Colonic mucosa (tissue), 4 donors: Measurements from ENCODE around the gene HLA-DPB1. TPM values are rescaled to one million over a fixed set of nuclear protein-coding genes. Genes with fewer than 3 reads are reported as not detected.

Source experiments
- DNase-seq: peaks from one replicate; pipeline ENCODE4 v3.0.0-alpha.2; 2020
- H3K27ac ChIP-seq: fragments of 200-600 bp; one replicate; pipeline ENCODE4 v1.8.0; 2021
- H3K27me3 ChIP-seq: fragments of 200-600 bp; one replicate; pipeline ENCODE4 v1.8.0; 2021
- H3K36me3 ChIP-seq: fragments of 200-600 bp; one replicate; pipeline ENCODE4 v1.8.0; 2021
- H3K4me1 ChIP-seq: fragments of 200-600 bp; one replicate; pipeline ENCODE4 v1.8.0; 2021; ENCODE audit warnings: mild to moderate bottlenecking
- H3K4me3 ChIP-seq: fragments of 200-600 bp; one replicate; pipeline ENCODE4 v1.8.0; 2021
- H3K9ac ChIP-seq, 2 donors: one replicate each; pipeline ENCODE4 v1.7.0; 2013; ENCODE audit warnings: control low read depth in 2 of 2, low read depth in 2 of 2, low read length in 2 of 2
- H3K9me3 ChIP-seq: fragments of 200-600 bp; one replicate; pipeline ENCODE4 v1.8.0; 2021
- intact Hi-C: fragments of 100-400 bp; cut with DNase I; formaldehyde crosslinking; loops from one replicate; pipeline ENCODE4 v1.14.1; 2022
- total RNA-seq, 2 donors: library from RNA; stranded (reverse); fragmentation: NEBNext Ultra II Directional in 1 of 2; extraction: Animal tissue kit (Norgen Biotek cat#: 25700) in 1 of 2; gene quantifications; one replicate each; pipeline ENCODE4 v1.2.1, GENCODE V29; 2021
- TF ChIP-seq, protein P1 (sequence below): fragments of 200-600 bp; IDR thresholded peaks from one replicate; pipeline ENCODE4 v1.8.0; 2022; ENCODE audit warnings: antibody characterized with exemption, mild to moderate bottlenecking
- donor health status: healthy.
- donor health status: DM: no; HTN: no; CAD: no.
- donor health status: DM: no; HTN: no; CAD: no.

Gene HLA-DPB1
- total RNA-seq, 2 donors from 2014 or later, result 21.3 to 53.5 TPM

DNA sequence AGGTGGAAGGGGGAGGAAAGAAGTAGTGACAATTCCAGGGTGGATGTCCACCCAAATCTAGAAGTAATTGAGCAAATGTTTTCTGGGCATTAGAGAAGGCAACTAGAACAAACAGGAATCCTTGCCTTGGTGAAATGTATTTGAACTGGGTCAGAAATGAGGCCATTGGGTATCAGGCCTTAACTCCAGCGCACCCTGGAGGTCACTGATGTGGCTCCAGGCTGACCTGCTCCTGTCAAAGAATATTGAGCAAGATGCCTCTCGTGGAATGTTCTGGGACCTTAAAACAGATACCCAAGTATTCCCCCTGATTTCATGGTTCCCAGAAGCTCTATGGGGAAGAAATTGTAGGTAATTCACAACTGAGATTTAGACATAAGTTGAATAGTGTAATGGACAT is 6.9 kb downstream of the HLA-DPB1 start:
- no peak for DNase-seq
- TF ChIP-seq, protein P1, sequence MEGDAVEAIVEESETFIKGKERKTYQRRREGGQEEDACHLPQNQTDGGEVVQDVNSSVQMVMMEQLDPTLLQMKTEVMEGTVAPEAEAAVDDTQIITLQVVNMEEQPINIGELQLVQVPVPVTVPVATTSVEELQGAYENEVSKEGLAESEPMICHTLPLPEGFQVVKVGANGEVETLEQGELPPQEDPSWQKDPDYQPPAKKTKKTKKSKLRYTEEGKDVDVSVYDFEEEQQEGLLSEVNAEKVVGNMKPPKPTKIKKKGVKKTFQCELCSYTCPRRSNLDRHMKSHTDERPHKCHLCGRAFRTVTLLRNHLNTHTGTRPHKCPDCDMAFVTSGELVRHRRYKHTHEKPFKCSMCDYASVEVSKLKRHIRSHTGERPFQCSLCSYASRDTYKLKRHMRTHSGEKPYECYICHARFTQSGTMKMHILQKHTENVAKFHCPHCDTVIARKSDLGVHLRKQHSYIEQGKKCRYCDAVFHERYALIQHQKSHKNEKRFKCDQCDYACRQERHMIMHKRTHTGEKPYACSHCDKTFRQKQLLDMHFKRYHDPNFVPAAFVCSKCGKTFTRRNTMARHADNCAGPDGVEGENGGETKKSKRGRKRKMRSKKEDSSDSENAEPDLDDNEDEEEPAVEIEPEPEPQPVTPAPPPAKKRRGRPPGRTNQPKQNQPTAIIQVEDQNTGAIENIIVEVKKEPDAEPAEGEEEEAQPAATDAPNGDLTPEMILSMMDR, result peak; percentile 53

DNA sequence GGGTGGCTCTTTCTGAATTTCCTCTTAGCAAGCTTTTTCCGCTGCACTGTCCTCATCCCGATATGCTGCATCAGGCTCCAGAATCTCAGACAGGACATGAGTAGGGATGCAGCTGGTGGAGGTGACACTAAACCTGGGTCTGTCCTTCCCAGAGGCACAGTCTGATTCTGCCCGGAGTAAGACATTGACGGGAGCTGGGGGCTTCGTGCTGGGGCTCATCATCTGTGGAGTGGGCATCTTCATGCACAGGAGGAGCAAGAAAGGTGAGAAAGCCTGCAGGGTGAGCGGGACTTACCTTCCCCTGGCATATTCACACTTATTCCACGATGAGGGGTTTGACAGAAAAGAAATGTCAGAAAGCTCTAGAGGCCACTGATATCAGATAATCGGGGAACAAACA is 9.8 kb downstream of the HLA-DPB1 start:
- no peak for DNase-seq
- TF ChIP-seq, protein P1, result no peak
- Histone ChIP-seq H3K4me1 (no peaks in the 10 kb centered on the region), H3K27ac (no peak overlapping the region), H3K9ac (no peak overlapping the region), H3K4me3 (no peak overlapping the region), H3K27me3 (no peaks in the 10 kb centered on the region), H3K36me3 (no peaks in the 10 kb centered on the region), H3K9me3 (no peaks in the 10 kb centered on the region)
- intact Hi-C loops, result no loop called here

More for the DNA sequence above, 6.9 kb downstream of the HLA-DPB1 start:
- H3K9ac ChIP-seq, result no peak overlapping the region
- no peak overlapping the region for H3K4me3 ChIP-seq
- H3K27me3 ChIP-seq, result no peaks in the 10 kb centered on the region
- intact Hi-C loops, result loop anchor here (5.0 kb wide), 1 partner anchor 70 kb away; no protein-coding TSS in a partner anchor
- H3K9me3 ChIP-seq, result no peaks in the 10 kb centered on the region
- H3K4me1 ChIP-seq, result no peaks in the 10 kb centered on the region
- no peak overlapping the region for H3K27ac ChIP-seq
- no peaks in the 10 kb centered on the region for H3K36me3 ChIP-seq

DNA sequence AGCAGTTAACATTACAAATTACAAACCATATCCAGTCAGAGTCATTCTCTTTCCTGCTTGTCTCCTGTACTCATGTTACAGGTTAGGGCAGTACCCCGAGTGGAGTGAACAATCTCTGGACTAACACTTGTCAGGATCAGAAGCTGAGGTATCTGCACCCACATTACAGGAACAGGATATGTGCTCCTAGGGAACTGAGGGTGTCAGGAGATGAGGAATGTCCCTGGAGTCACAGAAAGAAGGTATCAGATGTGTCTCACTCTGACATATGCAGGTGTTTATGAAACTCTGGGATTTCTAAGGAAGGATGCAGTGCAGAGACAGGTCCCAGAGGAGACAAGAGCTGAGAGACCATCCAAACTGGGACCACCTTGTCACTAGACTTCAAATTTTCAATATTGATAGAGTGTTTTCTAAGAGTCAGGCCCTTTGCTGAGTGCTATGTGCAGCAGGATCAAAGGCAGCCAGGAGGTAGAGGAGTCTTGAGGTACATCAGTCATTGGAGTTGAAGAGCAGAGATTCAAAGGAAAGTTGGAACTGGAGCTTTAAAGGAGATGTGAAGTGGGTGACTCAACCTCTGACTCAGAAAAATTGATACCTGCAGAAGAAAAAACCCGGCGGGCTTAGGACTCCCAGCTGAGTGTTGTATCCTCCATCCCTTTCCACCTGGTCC is 12.6 kb downstream of the HLA-DPB1 start:
- TF ChIP-seq, protein P1, result no peak
- no peak overlapping the region for H3K4me3 ChIP-seq
- no peak overlapping the region for H3K27ac ChIP-seq
- H3K9ac ChIP-seq, result no peak overlapping the region
- intact Hi-C loops, result no loop called here
- no peak for DNase-seq
- H3K36me3 ChIP-seq, result no peaks in the 10 kb centered on the region
- no peaks in the 10 kb centered on the region for H3K4me1 ChIP-seq
- no peaks in the 10 kb centered on the region for H3K27me3 ChIP-seq
- H3K9me3 ChIP-seq, result no peaks in the 10 kb centered on the region

DNA sequence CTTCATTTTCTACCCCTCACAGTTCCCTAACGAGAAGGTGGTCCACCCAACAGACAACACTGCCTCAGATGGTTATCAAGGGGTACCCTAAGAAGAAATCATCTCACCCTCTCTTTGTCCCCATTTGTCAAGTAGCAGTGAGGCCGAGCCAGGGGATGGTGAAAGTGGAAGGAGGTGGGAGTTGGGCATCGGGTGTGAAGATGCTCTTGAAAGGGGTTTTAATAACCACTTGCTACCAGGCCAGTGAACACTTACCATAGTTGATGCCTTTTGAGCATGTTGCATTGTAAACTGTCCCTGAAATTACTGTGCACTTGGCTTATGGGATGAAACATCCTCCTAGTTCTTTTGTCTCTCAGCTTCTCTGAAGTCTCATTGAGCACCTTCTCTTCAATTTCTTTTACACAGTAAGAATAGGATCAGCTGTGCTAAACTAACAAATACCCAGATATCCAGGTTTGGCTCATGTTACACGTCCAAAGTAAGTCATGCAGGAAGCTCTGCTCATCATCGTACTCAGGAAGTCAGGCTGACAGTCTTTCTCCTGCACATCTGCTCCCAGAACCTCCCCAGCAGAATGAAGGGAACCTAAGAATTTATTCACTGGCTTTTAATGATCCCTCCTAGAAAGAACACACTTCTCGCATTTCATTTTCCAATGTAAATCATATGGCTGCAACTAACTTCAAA is 13.3 kb downstream of the HLA-DPB1 start:
- H3K27ac ChIP-seq, result no peak overlapping the region
- H3K4me1 ChIP-seq, result no peaks in the 10 kb centered on the region
- TF ChIP-seq, protein P1, result no peak
- H3K9ac ChIP-seq, result no peak overlapping the region
- no peaks in the 10 kb centered on the region for H3K27me3 ChIP-seq
- H3K9me3 ChIP-seq, result no peaks in the 10 kb centered on the region
- no peak for DNase-seq
- no peak overlapping the region for H3K4me3 ChIP-seq
- intact Hi-C loops, result no loop called here
- H3K36me3 ChIP-seq, result no peaks in the 10 kb centered on the region

DNA sequence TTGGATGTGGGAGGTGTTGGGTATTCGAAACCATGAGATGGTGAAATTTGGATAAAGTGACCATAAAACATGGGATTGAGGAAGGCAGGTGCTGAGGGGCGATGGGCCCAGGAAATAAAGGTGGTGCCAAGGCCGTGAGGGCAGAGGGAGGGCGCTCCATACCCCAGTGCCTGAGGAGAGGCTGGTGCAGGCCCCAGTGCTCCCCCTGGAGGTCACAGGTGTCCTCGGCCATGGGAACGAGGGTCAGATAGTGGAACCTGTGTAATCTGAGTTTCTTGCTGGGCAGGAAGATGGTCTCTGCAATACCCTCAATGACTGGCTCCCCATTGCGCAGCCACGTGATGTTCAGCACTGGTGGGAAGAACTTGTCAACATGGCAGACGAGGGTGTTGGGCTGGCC is 16.2 kb downstream of the HLA-DPB1 start:
- intact Hi-C loops, result no loop called here
- H3K27ac ChIP-seq, result no peak overlapping the region
- peak; percentile 34 for DNase-seq
- no peak overlapping the region for H3K9ac ChIP-seq
- H3K9me3 ChIP-seq, result no peaks in the 10 kb centered on the region
- TF ChIP-seq, protein P1, result peak; percentile 43
- H3K4me3 ChIP-seq, result no peak overlapping the region
- no peaks in the 10 kb centered on the region for H3K4me1 ChIP-seq
- H3K27me3 ChIP-seq, result no peaks in the 10 kb centered on the region
- H3K36me3 ChIP-seq, result no peaks in the 10 kb centered on the region
